ENCODE data around the gene PPID.

DNA sequence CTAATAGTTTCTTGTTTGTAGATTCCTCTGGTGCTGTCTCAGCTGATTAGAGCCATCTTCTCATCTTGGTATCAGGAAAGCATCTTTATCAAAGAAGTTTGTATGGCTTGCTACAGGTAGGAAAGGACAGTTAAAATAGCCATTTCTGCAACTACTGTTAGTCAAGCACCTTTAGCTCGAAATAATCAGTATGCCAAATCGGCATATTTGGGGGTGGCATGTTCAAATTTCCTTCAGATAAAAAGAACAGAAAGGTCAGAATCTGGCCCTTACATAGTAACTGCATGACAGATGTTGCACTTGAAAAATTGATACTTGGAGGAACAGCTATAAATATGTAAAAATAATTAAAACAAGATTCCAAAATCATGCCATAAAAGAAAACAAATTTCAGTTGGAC, 56.3 kb downstream of the PPID start:
- TF ChIP-seq, protein P1, sequence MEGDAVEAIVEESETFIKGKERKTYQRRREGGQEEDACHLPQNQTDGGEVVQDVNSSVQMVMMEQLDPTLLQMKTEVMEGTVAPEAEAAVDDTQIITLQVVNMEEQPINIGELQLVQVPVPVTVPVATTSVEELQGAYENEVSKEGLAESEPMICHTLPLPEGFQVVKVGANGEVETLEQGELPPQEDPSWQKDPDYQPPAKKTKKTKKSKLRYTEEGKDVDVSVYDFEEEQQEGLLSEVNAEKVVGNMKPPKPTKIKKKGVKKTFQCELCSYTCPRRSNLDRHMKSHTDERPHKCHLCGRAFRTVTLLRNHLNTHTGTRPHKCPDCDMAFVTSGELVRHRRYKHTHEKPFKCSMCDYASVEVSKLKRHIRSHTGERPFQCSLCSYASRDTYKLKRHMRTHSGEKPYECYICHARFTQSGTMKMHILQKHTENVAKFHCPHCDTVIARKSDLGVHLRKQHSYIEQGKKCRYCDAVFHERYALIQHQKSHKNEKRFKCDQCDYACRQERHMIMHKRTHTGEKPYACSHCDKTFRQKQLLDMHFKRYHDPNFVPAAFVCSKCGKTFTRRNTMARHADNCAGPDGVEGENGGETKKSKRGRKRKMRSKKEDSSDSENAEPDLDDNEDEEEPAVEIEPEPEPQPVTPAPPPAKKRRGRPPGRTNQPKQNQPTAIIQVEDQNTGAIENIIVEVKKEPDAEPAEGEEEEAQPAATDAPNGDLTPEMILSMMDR (IDR thresholded peaks at IDR 0.05 in 4 of 5, conservative IDR thresholded peaks at IDR 0.05 in 1 of 5): no peak
- TF ChIP-seq POLR2A (IDR thresholded peaks at IDR 0.05): no peak
